A549 (cell line): Measurements from ENCODE around the gene TEX2.

ENCODE experiments used
- CHD2 ChIP-seq: fragments of 150-350 bp; IDR thresholded peaks from 2 replicates; pipeline ENCODE4 v1.6.1; 2014; ENCODE audit warnings: low read length; ENCODE audit not compliant: partially characterized antibody
- JUN ChIP-seq, 2 experiments: fragments of >200 bp; sonication (Bioruptor Twin); formaldehyde crosslinking; IDR thresholded peaks; 2 replicates in 1 of 2; 3 replicates in 1 of 2; pipeline ENCODE4 v1.6.1; 2016 to 2017
- KDM1A ChIP-seq: fragments of 200-600 bp; sonication (generic); IDR thresholded peaks from 2 replicates; pipeline ENCODE4 v1.6.1; 2016; ENCODE audit warnings: low read depth, mild to moderate bottlenecking
- MAFK ChIP-seq: fragments of 450-650 bp; IDR thresholded peaks from 2 replicates; pipeline ENCODE4 v1.6.1; 2014; ENCODE audit not compliant: partially characterized antibody
- MYC ChIP-seq: IDR thresholded peaks from 2 replicates; pipeline ENCODE4 v1.6.1; 2012; ENCODE audit warnings: mild to moderate bottlenecking, inconsistent platforms, low read length, improper control_type of control experiment, borderline replicate concordance
- POLR2A ChIP-seq: IDR thresholded peaks from 2 replicates; pipeline ENCODE4 v1.6.1; 2012; ENCODE audit warnings: mild to moderate bottlenecking, low read length
- RAD21 ChIP-seq, 2 experiments: fragments of >200 bp in 1 of 2; sonication (Bioruptor Twin) in 1 of 2; formaldehyde crosslinking in 1 of 2; IDR thresholded peaks in 1 of 2; conservative IDR thresholded peaks in 1 of 2; 2 replicates in 1 of 2; 3 replicates in 1 of 2; pipeline ENCODE4 v1.6.1; 2012 to 2018; ENCODE audit warnings: inconsistent platforms in 1 of 2
- RFX5 ChIP-seq: fragments of 450-650 bp; IDR thresholded peaks from 2 replicates; pipeline ENCODE4 v1.7.1; 2014; ENCODE audit warnings: antibody characterized with exemption, mild to moderate bottlenecking, moderate library complexity
- TF ChIP-seq, protein P1 (sequence below): fragments of >200 bp; sonication (Bioruptor Twin); formaldehyde crosslinking; IDR thresholded peaks from 3 replicates; pipeline ENCODE4 v1.5.1; 2016
- TF ChIP-seq, protein P2 (sequence below): IDR thresholded peaks from 2 replicates; pipeline ENCODE4 v1.6.1; 2012
- TF ChIP-seq, protein P3 (sequence below): fragments of 200-600 bp; sonication (generic); IDR thresholded peaks from 2 replicates; pipeline ENCODE4 v1.6.1; 2016; ENCODE audit warnings: antibody characterized with exemption, mild to moderate bottlenecking, moderate library complexity

DNA sequence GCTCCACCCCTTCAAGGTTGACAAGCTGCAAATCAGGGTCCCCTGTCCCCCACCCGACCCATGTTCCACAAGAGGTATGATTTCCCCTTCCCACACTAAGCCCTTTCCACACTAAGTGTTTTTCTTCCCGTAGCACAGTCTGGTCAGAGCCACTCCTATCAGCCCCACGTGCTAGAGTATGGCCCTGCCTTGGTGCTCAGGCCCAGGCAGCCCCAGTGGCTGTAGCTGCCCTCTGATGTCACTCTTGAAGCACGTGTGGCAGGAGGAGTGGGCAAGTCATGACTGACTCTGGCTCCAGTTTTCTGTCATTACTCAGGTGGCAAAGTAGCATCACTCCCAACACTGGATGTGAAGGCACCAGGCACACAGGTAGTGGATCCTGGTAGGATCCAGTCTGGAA is 97.7 kb downstream of the TEX2 start:
- TF ChIP-seq, protein P1, sequence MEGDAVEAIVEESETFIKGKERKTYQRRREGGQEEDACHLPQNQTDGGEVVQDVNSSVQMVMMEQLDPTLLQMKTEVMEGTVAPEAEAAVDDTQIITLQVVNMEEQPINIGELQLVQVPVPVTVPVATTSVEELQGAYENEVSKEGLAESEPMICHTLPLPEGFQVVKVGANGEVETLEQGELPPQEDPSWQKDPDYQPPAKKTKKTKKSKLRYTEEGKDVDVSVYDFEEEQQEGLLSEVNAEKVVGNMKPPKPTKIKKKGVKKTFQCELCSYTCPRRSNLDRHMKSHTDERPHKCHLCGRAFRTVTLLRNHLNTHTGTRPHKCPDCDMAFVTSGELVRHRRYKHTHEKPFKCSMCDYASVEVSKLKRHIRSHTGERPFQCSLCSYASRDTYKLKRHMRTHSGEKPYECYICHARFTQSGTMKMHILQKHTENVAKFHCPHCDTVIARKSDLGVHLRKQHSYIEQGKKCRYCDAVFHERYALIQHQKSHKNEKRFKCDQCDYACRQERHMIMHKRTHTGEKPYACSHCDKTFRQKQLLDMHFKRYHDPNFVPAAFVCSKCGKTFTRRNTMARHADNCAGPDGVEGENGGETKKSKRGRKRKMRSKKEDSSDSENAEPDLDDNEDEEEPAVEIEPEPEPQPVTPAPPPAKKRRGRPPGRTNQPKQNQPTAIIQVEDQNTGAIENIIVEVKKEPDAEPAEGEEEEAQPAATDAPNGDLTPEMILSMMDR = no peak
- TF ChIP-seq CHD2 = no peak
- TF ChIP-seq, protein P2, sequence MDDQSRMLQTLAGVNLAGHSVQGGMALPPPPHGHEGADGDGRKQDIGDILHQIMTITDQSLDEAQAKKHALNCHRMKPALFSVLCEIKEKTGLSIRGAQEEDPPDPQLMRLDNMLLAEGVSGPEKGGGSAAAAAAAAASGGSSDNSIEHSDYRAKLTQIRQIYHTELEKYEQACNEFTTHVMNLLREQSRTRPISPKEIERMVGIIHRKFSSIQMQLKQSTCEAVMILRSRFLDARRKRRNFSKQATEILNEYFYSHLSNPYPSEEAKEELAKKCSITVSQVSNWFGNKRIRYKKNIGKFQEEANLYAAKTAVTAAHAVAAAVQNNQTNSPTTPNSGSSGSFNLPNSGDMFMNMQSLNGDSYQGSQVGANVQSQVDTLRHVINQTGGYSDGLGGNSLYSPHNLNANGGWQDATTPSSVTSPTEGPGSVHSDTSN = no peak
- no peak for TF ChIP-seq RAD21 (conservative IDR thresholded peaks at IDR 0.05 in 1 of 2, IDR thresholded peaks at IDR 0.05 in 1 of 2)
- TF ChIP-seq POLR2A = no peak
- TF ChIP-seq, protein P3, sequence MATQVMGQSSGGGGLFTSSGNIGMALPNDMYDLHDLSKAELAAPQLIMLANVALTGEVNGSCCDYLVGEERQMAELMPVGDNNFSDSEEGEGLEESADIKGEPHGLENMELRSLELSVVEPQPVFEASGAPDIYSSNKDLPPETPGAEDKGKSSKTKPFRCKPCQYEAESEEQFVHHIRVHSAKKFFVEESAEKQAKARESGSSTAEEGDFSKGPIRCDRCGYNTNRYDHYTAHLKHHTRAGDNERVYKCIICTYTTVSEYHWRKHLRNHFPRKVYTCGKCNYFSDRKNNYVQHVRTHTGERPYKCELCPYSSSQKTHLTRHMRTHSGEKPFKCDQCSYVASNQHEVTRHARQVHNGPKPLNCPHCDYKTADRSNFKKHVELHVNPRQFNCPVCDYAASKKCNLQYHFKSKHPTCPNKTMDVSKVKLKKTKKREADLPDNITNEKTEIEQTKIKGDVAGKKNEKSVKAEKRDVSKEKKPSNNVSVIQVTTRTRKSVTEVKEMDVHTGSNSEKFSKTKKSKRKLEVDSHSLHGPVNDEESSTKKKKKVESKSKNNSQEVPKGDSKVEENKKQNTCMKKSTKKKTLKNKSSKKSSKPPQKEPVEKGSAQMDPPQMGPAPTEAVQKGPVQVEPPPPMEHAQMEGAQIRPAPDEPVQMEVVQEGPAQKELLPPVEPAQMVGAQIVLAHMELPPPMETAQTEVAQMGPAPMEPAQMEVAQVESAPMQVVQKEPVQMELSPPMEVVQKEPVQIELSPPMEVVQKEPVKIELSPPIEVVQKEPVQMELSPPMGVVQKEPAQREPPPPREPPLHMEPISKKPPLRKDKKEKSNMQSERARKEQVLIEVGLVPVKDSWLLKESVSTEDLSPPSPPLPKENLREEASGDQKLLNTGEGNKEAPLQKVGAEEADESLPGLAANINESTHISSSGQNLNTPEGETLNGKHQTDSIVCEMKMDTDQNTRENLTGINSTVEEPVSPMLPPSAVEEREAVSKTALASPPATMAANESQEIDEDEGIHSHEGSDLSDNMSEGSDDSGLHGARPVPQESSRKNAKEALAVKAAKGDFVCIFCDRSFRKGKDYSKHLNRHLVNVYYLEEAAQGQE = no peak
- TF ChIP-seq MAFK = no peak
- TF ChIP-seq MYC = no peak
- TF ChIP-seq KDM1A = no peak
- no peak for TF ChIP-seq RFX5
- no peak for TF ChIP-seq JUN (IDR thresholded peaks at IDR 0.05)
